ENCODE results near the gene DMXL1. TPM values are rescaled to one million over a fixed set of nuclear protein-coding genes. Genes with fewer than 3 reads are reported as not detected.
"Not testable (repeated sequence)": the region's sequence is repeated elsewhere in the genome, so short reads cannot be mapped to it uniquely, and the experiment has no call there.

The DMXL1 gene
- total RNA-seq, 6 experiments from 2014 or later = 19.1 to 25.6 (median 22.9) TPM

- intact Hi-C loops (cut with DNase I) = no loop called here
These were observed 150.4 kb downstream of the DMXL1 start for GRCh38 chr5:119221330-119221729.

GRCh38 chr5:119229950-119230349, 159.1 kb downstream of the DMXL1 start:
- no peak overlapping the region for H3K4me3 ChIP-seq
- peak in 2 of 4 donors; percentile 59 to 84 for ATAC-seq
- H3K27me3 ChIP-seq = no peaks in the 10 kb centered on the region
- peaks cover 0 to 4% (median 0%) of the 10 kb centered on the region in 4 donors for H3K4me1 ChIP-seq
- no peak for DNase-seq
- H3K36me3 ChIP-seq = peaks cover 0 to 12% (median under 1%) of the 10 kb centered on the region in 4 donors
- H3K27ac ChIP-seq = no peak overlapping the region
- no peaks in the 10 kb centered on the region for H3K9me3 ChIP-seq
- intact Hi-C loops (cut with DNase I) = no loop called here
- no peak for TF ChIP-seq CTCF (IDR thresholded peaks at IDR 0.05)

More at GRCh38 chr5:119221330-119221729, 150.4 kb downstream of the DMXL1 start:
- Histone ChIP-seq H3K9me3 (no peaks in the 10 kb centered on the region), H3K4me1 (peaks cover 0 to 9% (median 0%) of the 10 kb centered on the region in 4 donors), H3K27me3 (no peaks in the 10 kb centered on the region), H3K27ac (no peak overlapping the region), H3K36me3 (peaks cover 0 to 3% (median 0%) of the 10 kb centered on the region in 4 donors), H3K4me3 (no peak overlapping the region)
- TF ChIP-seq CTCF (IDR thresholded peaks at IDR 0.05) = no peak
- TF ChIP-seq POLR2A (IDR thresholded peaks at IDR 0.05) = no peak
- DNase-seq (no peak), ATAC-seq (no peak)

GRCh38 chr5:119238265-119239118, 167.6 kb downstream of the DMXL1 start:
- no peak overlapping the region for H3K27ac ChIP-seq
- no peaks in the 10 kb centered on the region for H3K4me1 ChIP-seq
- TF ChIP-seq CTCF (IDR thresholded peaks at IDR 0.05) (no peak), POLR2A (IDR thresholded peaks at IDR 0.05) (no peak)
- H3K27me3 ChIP-seq = no peaks in the 10 kb centered on the region
- no peak for DNase-seq
- no peaks in the 10 kb centered on the region for H3K9me3 ChIP-seq
- peaks cover 0 to 12% (median 0%) of the 10 kb centered on the region in 4 donors for H3K36me3 ChIP-seq
- no peak overlapping the region for H3K4me3 ChIP-seq
- WGBS (ENCODE audit: insufficient coverage, low coverage, low lambda C conversion rate, missing lambda C conversion rate) = 95% methylated on average over 6 of the region's 6 CpGs
- intact Hi-C loops (cut with DNase I) = no loop called here
- no peak for ATAC-seq

- intact Hi-C loops (cut with DNase I) = no loop called here
- no peaks in the 10 kb centered on the region for H3K27me3 ChIP-seq
- no peaks in the 10 kb centered on the region for H3K4me1 ChIP-seq
- no peaks in the 10 kb centered on the region for H3K9me3 ChIP-seq
- H3K27ac ChIP-seq = no peak overlapping the region
- peaks cover 0 to 8% (median 0%) of the 10 kb centered on the region in 4 donors for H3K36me3 ChIP-seq
- TF ChIP-seq POLR2A (IDR thresholded peaks at IDR 0.05) = no peak
- TF ChIP-seq CTCF (IDR thresholded peaks at IDR 0.05) = no peak
- ATAC-seq (no peak), DNase-seq (no peak)
- H3K4me3 ChIP-seq = no peak overlapping the region
These were observed 168.2 kb downstream of the DMXL1 start for GRCh38 chr5:119239119-119239417.

- H3K27ac ChIP-seq; H3K4me3 ChIP-seq; ATAC-seq; intact Hi-C loops (cut with DNase I); H3K36me3 ChIP-seq; DNase-seq; H3K9me3 ChIP-seq; H3K4me1 ChIP-seq; H3K27me3 ChIP-seq: not testable (repeated sequence)
- WGBS (ENCODE audit: insufficient coverage, low coverage, low lambda C conversion rate, missing lambda C conversion rate) = 100% methylated on average over 3 of the region's 3 CpGs
These were observed 168.9 kb downstream of the DMXL1 start for GRCh38 chr5:119239826-119240225.
